ENCODE data around the gene KCNF1.

Gene KCNF1

GRCh38 chr2:10905862-10906143 lies 5.9 kb upstream of the KCNF1 start:
- no peak overlapping the region for H2AK5ac ChIP-seq (ENCODE audit: low read length)
- H3K9ac ChIP-seq (ENCODE audit: low read length), result no peak overlapping the region
- H2AFZ ChIP-seq (ENCODE audit: insufficient read depth, low read length, poor library complexity), result no peak overlapping the region
- H2BK12ac ChIP-seq (ENCODE audit: low read length), result no peak overlapping the region
- no peak overlapping the region for H4K12ac ChIP-seq (ENCODE audit: low read depth, low read length)
- H3K18ac ChIP-seq (ENCODE audit: low read length), result no peak overlapping the region
- no peak overlapping the region for H3K4ac ChIP-seq (ENCODE audit: low read depth, low read length)
- no peaks in the 10 kb centered on the region for H3K4me1 ChIP-seq (ENCODE audit: control insufficient read depth in 1 of 2, insufficient read depth in 2 of 2, low read length in 2 of 2)
- no peak overlapping the region for H3K23ac ChIP-seq (ENCODE audit: low read length)
- H2BK120ac ChIP-seq (ENCODE audit: insufficient read depth, low read length, poor library complexity), result no peak overlapping the region
- no peak for DNase-seq
- no peak overlapping the region for H3K4me2 ChIP-seq (ENCODE audit: low read length)
- H3K79me2 ChIP-seq (ENCODE audit: control insufficient read depth, insufficient read depth, low read length, poor library complexity), result no peaks in the 10 kb centered on the region
- H3K36me3 ChIP-seq (ENCODE audit: control insufficient read depth in 1 of 2, insufficient read depth in 2 of 2, low read length in 2 of 2), result no peaks in the 10 kb centered on the region
- no peak overlapping the region for H4K8ac ChIP-seq (ENCODE audit: low read depth, low read length)
- no peak overlapping the region for H4K91ac ChIP-seq (ENCODE audit: low read depth, low read length)
- no peak overlapping the region for H2BK5ac ChIP-seq (ENCODE audit: low read depth, low read length, poor library complexity)
- H3K27me3 ChIP-seq (ENCODE audit: insufficient read depth, low read length), result no peaks in the 10 kb centered on the region
- no peaks in the 10 kb centered on the region for H3K79me1 ChIP-seq (ENCODE audit: low read length)
- H3K4me3 ChIP-seq (ENCODE audit: low read depth, low read length), result no peak overlapping the region
- H3K27ac ChIP-seq (ENCODE audit: low read depth, low read length), result no peak overlapping the region
- WGBS (ENCODE audit: extremely low coverage, insufficient coverage, insufficient read length), result no CpG with 5 or more reads among the region's 8 CpGs
- H3K9me3 ChIP-seq (ENCODE audit: insufficient read depth, low read depth, low read length), result peaks cover 2% of the 10 kb centered on the region
- no peak overlapping the region for H3K14ac ChIP-seq (ENCODE audit: low read length)

GRCh38 chr2:10906926-10907625 lies 4.7 kb upstream of the KCNF1 start:
- no peak for DNase-seq
- H4K8ac ChIP-seq (ENCODE audit: low read depth, low read length), result no peak overlapping the region
- no CpG with 5 or more reads among the region's 14 CpGs for WGBS (ENCODE audit: extremely low coverage, insufficient coverage, insufficient read length)

GRCh38 chr2:10908195-10908594 lies 3.5 kb upstream of the KCNF1 start:
- WGBS (ENCODE audit: extremely low coverage, insufficient coverage, insufficient read length), result no CpG with 5 or more reads among the region's 4 CpGs
- H4K12ac ChIP-seq (ENCODE audit: low read depth, low read length), result no peak overlapping the region
- H3K27ac ChIP-seq (ENCODE audit: low read depth, low read length), result no peak overlapping the region
- no peaks in the 10 kb centered on the region for H3K79me2 ChIP-seq (ENCODE audit: control insufficient read depth, insufficient read depth, low read length, poor library complexity)
- no peak overlapping the region for H3K4ac ChIP-seq (ENCODE audit: low read depth, low read length)
- H2BK12ac ChIP-seq (ENCODE audit: low read length), result no peak overlapping the region
- H3K23ac ChIP-seq (ENCODE audit: low read length), result no peak overlapping the region
- H3K27me3 ChIP-seq (ENCODE audit: insufficient read depth, low read length), result peaks cover 22% of the 10 kb centered on the region
- H4K8ac ChIP-seq (ENCODE audit: low read depth, low read length), result no peak overlapping the region
- H3K4me3 ChIP-seq (ENCODE audit: low read depth, low read length), result no peak overlapping the region
- no peak for DNase-seq
- no peak overlapping the region for H3K14ac ChIP-seq (ENCODE audit: low read length)
- peaks cover 13% of the 10 kb centered on the region for H3K9me3 ChIP-seq (ENCODE audit: insufficient read depth, low read depth, low read length)
- H3K36me3 ChIP-seq (ENCODE audit: control insufficient read depth in 1 of 2, insufficient read depth in 2 of 2, low read length in 2 of 2), result no peaks in the 10 kb centered on the region
- no peak overlapping the region for H4K91ac ChIP-seq (ENCODE audit: low read depth, low read length)
- H3K79me1 ChIP-seq (ENCODE audit: low read length), result peaks cover 2% of the 10 kb centered on the region
- peaks cover 6 to 8% of the 10 kb centered on the region in 2 experiments for H3K4me1 ChIP-seq (ENCODE audit: control insufficient read depth in 1 of 2, insufficient read depth in 2 of 2, low read length in 2 of 2)
- H2AFZ ChIP-seq (ENCODE audit: insufficient read depth, low read length, poor library complexity), result no peak overlapping the region
- H2BK120ac ChIP-seq (ENCODE audit: insufficient read depth, low read length, poor library complexity), result no peak overlapping the region
- no peak overlapping the region for H2AK5ac ChIP-seq (ENCODE audit: low read length)
- H3K4me2 ChIP-seq (ENCODE audit: low read length), result no peak overlapping the region
- H3K18ac ChIP-seq (ENCODE audit: low read length), result no peak overlapping the region
- no peak overlapping the region for H3K9ac ChIP-seq (ENCODE audit: low read length)
- no peak overlapping the region for H2BK5ac ChIP-seq (ENCODE audit: low read depth, low read length, poor library complexity)

More at GRCh38 chr2:10906926-10907625, 4.7 kb upstream of the KCNF1 start:
- no peak overlapping the region for H2AK5ac ChIP-seq (ENCODE audit: low read length)
- peaks cover 2% of the 10 kb centered on the region for H3K79me1 ChIP-seq (ENCODE audit: low read length)
- H3K4ac ChIP-seq (ENCODE audit: low read depth, low read length), result no peak overlapping the region
- H3K4me1 ChIP-seq (ENCODE audit: control insufficient read depth in 1 of 2, insufficient read depth in 2 of 2, low read length in 2 of 2), result peaks cover 1 to 8% of the 10 kb centered on the region in 2 experiments
- no peak overlapping the region for H2BK5ac ChIP-seq (ENCODE audit: low read depth, low read length, poor library complexity)
- no peak overlapping the region for H3K23ac ChIP-seq (ENCODE audit: low read length)
- H2AFZ ChIP-seq (ENCODE audit: insufficient read depth, low read length, poor library complexity), result no peak overlapping the region
- no peak overlapping the region for H2BK12ac ChIP-seq (ENCODE audit: low read length)
- peaks cover 11% of the 10 kb centered on the region for H3K27me3 ChIP-seq (ENCODE audit: insufficient read depth, low read length)
- peak overlapping the region; percentile 47 for H4K91ac ChIP-seq (ENCODE audit: low read depth, low read length)
- no peak overlapping the region for H3K9ac ChIP-seq (ENCODE audit: low read length)
- no peaks in the 10 kb centered on the region for H3K79me2 ChIP-seq (ENCODE audit: control insufficient read depth, insufficient read depth, low read length, poor library complexity)
- no peak overlapping the region for H3K4me2 ChIP-seq (ENCODE audit: low read length)
- peak overlapping the region; percentile 49 for H3K4me3 ChIP-seq (ENCODE audit: low read depth, low read length)
- no peak overlapping the region for H3K18ac ChIP-seq (ENCODE audit: low read length)
- no peak overlapping the region for H3K27ac ChIP-seq (ENCODE audit: low read depth, low read length)
- peaks cover 5% of the 10 kb centered on the region for H3K9me3 ChIP-seq (ENCODE audit: insufficient read depth, low read depth, low read length)
- no peak overlapping the region for H2BK120ac ChIP-seq (ENCODE audit: insufficient read depth, low read length, poor library complexity)
- H3K36me3 ChIP-seq (ENCODE audit: control insufficient read depth in 1 of 2, insufficient read depth in 2 of 2, low read length in 2 of 2), result no peaks in the 10 kb centered on the region
- no peak overlapping the region for H3K14ac ChIP-seq (ENCODE audit: low read length)
- H4K12ac ChIP-seq (ENCODE audit: low read depth, low read length), result no peak overlapping the region

- peaks cover 23% of the 10 kb centered on the region for H3K27me3 ChIP-seq (ENCODE audit: insufficient read depth, low read length)
- no peak for DNase-seq
- no peak overlapping the region for H3K9ac ChIP-seq (ENCODE audit: low read length)
- no peaks in the 10 kb centered on the region for H3K36me3 ChIP-seq (ENCODE audit: control insufficient read depth in 1 of 2, insufficient read depth in 2 of 2, low read length in 2 of 2)
- H3K4me3 ChIP-seq (ENCODE audit: low read depth, low read length), result no peak overlapping the region
- H3K4me1 ChIP-seq (ENCODE audit: control insufficient read depth in 1 of 2, insufficient read depth in 2 of 2, low read length in 2 of 2), result peaks cover 6 to 8% of the 10 kb centered on the region in 2 experiments
- no peak overlapping the region for H2AFZ ChIP-seq (ENCODE audit: insufficient read depth, low read length, poor library complexity)
- no peaks in the 10 kb centered on the region for H3K79me2 ChIP-seq (ENCODE audit: control insufficient read depth, insufficient read depth, low read length, poor library complexity)
- peaks cover 16% of the 10 kb centered on the region for H3K9me3 ChIP-seq (ENCODE audit: insufficient read depth, low read depth, low read length)
- no peak overlapping the region for H2AK5ac ChIP-seq (ENCODE audit: low read length)
- H2BK120ac ChIP-seq (ENCODE audit: insufficient read depth, low read length, poor library complexity), result no peak overlapping the region
- no peak overlapping the region for H3K4ac ChIP-seq (ENCODE audit: low read depth, low read length)
- H4K8ac ChIP-seq (ENCODE audit: low read depth, low read length), result no peak overlapping the region
- H2BK5ac ChIP-seq (ENCODE audit: low read depth, low read length, poor library complexity), result no peak overlapping the region
- H3K79me1 ChIP-seq (ENCODE audit: low read length), result peaks cover 2% of the 10 kb centered on the region
- no peak overlapping the region for H4K12ac ChIP-seq (ENCODE audit: low read depth, low read length)
- no peak overlapping the region for H3K14ac ChIP-seq (ENCODE audit: low read length)
- H3K4me2 ChIP-seq (ENCODE audit: low read length), result no peak overlapping the region
- H2BK12ac ChIP-seq (ENCODE audit: low read length), result no peak overlapping the region
- H3K18ac ChIP-seq (ENCODE audit: low read length), result no peak overlapping the region
- no peak overlapping the region for H3K23ac ChIP-seq (ENCODE audit: low read length)
- no peak overlapping the region for H3K27ac ChIP-seq (ENCODE audit: low read depth, low read length)
- no CpG with 5 or more reads among the region's 15 CpGs for WGBS (ENCODE audit: extremely low coverage, insufficient coverage, insufficient read length)
- H4K91ac ChIP-seq (ENCODE audit: low read depth, low read length), result no peak overlapping the region
These were observed 2.4 kb upstream of the KCNF1 start for GRCh38 chr2:10909050-10909995.

Measured in trophoblast cell (in vitro differentiated cells and primary cell).